SH-SY5Y (cell line): ENCODE data around the gene MOCS1.

ENCODE experiments used
- GATA2 ChIP-seq: IDR thresholded peaks from 2 replicates; pipeline ENCODE4 v1.6.1; 2011; ENCODE audit warnings: mild to moderate bottlenecking, low read depth, low read length
- GATA3 ChIP-seq: IDR thresholded peaks from 2 replicates; pipeline ENCODE4 v1.6.1; 2011; ENCODE audit warnings: low read depth, mild to moderate bottlenecking, low read length, moderate library complexity

The MOCS1 gene

DNA sequence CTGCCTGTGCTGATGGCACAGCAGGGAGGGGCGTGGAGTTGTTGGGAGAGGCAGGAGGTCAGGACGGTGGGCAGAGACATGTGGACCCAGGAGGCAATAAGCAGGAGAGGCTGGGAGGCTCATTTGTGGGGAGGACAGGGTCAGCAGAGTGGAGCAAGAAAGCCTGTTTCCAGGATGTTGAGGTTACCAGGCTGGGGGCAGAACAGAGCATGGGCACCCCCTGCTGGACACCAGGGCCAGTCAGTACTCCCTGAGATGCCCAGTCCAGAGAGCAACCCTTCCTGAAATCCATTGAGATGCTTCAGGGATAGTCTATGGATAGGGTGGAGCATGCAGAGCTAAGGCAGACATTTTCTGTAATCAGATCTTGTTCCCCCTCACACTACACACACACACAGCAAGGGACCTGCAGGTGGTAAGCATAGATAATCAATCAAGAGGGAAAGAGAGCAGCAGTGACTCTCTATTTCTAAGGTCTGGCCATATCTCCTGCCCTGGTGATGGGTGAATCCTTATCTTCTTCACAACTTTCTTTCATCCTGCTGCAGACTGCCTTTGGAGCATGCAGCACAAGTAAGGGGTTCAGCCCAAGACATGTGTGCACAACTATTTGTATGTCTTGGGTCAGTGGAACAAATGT, 41.7 kb downstream of the MOCS1 start:
- no peak for TF ChIP-seq GATA3
- TF ChIP-seq GATA2, result no peak

DNA sequence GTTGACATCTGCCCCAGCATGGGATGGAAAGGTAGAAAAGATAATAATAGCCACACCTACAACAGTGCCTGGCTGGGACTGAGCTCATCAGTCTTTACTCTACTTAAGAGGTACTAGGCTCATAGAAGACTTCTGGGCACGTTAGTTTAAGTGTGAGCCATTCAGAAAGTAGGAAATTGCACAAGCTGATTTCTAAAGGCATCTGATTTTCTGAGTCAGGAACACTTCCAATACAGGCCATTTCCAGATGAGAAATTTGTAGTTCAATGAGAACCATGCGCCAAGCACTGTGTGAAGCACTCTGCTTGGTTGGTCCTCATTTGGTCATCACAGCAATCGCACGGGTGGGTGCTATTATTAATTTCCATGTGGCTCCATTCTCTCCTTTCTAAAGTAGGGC, 42.3 kb downstream of the MOCS1 start:
- TF ChIP-seq GATA2, result no peak
- no peak for TF ChIP-seq GATA3

DNA sequence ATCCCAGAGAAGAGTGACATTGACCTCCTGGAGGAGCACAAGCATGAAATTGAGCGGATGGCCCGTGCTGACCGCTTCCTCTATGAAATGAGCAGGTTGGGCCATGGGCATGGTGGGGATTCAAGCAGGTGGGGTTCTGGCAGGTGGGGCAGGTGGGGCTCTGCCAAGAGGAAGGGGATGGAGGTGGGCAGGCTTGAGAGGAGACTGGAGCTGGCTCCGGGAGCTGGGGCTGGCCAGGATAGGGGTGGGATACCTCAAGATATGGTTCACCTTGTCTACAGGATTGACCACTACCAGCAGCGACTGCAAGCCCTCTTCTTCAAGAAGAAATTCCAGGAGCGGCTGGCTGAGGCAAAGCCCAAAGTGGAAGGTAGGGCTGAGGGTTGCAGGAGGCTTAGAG, 42.9 kb downstream of the MOCS1 start:
- TF ChIP-seq GATA2, result no peak
- TF ChIP-seq GATA3, result no peak

- TF ChIP-seq GATA2, result no peak
- no peak for TF ChIP-seq GATA3
These were observed 45.0 kb downstream of the MOCS1 start for GRCh38 chr6:39889229-39889628.

GRCh38 chr6:39887692-39888450, 46.4 kb downstream of the MOCS1 start:
- TF ChIP-seq GATA2 (no peak), GATA3 (no peak)

GRCh38 chr6:39886871-39887270, 47.4 kb downstream of the MOCS1 start:
- TF ChIP-seq GATA3, result no peak
- TF ChIP-seq GATA2, result no peak

GRCh38 chr6:39885691-39886090, 48.6 kb downstream of the MOCS1 start:
- TF ChIP-seq GATA2 (no peak), GATA3 (no peak)

GRCh38 chr6:39884696-39885095, 49.6 kb downstream of the MOCS1 start:
- no peak for TF ChIP-seq GATA2
- TF ChIP-seq GATA3, result no peak

GRCh38 chr6:39882531-39882899, 51.7 kb downstream of the MOCS1 start:
- no peak for TF ChIP-seq GATA3
- TF ChIP-seq GATA2, result no peak

GRCh38 chr6:39881851-39882530, 52.3 kb downstream of the MOCS1 start:
- TF ChIP-seq GATA3, result no peak
- no peak for TF ChIP-seq GATA2

- TF ChIP-seq GATA3, result no peak
- no peak for TF ChIP-seq GATA2
These were observed 53.7 kb downstream of the MOCS1 start for GRCh38 chr6:39880594-39880993.

GRCh38 chr6:39879535-39879934, 54.7 kb downstream of the MOCS1 start:
- TF ChIP-seq GATA2, result no peak
- TF ChIP-seq GATA3, result no peak

DNA sequence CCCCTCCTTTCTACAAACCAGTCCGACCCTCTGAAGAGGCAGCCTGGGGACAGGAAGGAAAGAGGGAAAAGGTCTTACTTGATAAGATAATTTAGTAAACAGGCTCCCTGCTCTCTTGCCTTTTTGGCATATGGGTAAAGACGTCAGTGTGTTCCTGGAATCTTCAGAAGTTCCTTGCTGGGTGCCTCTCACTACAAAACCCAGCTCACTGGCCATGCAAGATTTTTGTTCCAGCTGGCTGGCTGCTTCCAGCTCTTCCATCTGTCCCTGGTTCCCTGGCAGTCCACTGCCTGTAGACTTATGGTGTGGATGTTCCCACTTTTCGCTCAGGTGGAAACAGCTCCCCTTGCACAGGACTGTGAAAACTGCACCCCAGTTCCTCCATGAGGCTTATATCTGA, 57.4 kb downstream of the MOCS1 start:
- TF ChIP-seq GATA3 (no peak), GATA2 (no peak)

DNA sequence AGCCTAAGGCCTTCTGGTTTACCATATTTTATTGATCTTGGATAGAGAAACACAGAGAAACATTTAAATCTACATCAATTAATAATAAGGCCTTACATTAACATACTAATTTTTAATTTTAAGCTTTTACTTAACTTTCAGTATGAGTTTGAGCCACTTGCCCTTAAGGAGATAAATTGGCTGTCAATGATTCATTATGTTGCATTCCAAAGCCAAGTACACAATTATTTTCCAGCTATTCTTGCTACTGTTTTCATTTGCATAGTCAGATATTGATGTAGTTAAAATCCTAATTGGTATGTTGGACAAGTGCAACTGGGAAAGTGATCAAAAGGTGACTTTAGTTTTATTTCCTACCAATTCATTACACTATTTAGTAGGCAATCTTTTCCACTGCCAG, 58.2 kb downstream of the MOCS1 start:
- TF ChIP-seq GATA3, result no peak
- no peak for TF ChIP-seq GATA2

- TF ChIP-seq GATA3 (no peak), GATA2 (no peak)
These were observed 60.8 kb downstream of the MOCS1 start for GRCh38 chr6:39873439-39873838.
